Duodenal mucosa (tissue), 2 donors: Measurements from ENCODE around the gene TBCE.
"Not testable (repeated sequence)": the region's sequence is repeated elsewhere in the genome, so short reads cannot be mapped to it uniquely, and the experiment has no call there.

ENCODE experiments used
- H3K27ac ChIP-seq: one replicate; pipeline ENCODE4 v1.7.0; 2013; ENCODE audit warnings: low read depth, low read length
- H3K27me3 ChIP-seq, 2 donors: one replicate each; pipeline ENCODE4 v1.7.0; 2013; ENCODE audit warnings: low read length in 2 of 2, control low read depth in 1 of 2; ENCODE audit not compliant: insufficient read depth in 2 of 2, control insufficient read depth in 1 of 2
- H3K36me3 ChIP-seq, 2 donors: one replicate each; pipeline ENCODE4 v1.7.0; 2013; ENCODE audit warnings: low read length in 2 of 2, control low read depth in 1 of 2; ENCODE audit not compliant: insufficient read depth in 2 of 2, control insufficient read depth in 1 of 2
- H3K4me1 ChIP-seq, 2 donors: one replicate each; pipeline ENCODE4 v1.7.0; 2013; ENCODE audit warnings: low read length in 2 of 2, control low read depth in 1 of 2; ENCODE audit not compliant: insufficient read depth in 2 of 2, control insufficient read depth in 1 of 2
- H3K4me3 ChIP-seq, 2 donors: one replicate each; pipeline ENCODE4 v1.7.0; 2013; ENCODE audit warnings: low read length in 2 of 2, low read depth in 1 of 2
- H3K9ac ChIP-seq, 2 donors: one replicate each; pipeline ENCODE4 v1.7.0; 2013; ENCODE audit warnings: low read length in 2 of 2, low read depth in 1 of 2
- H3K9me3 ChIP-seq, 2 donors: one replicate each; pipeline ENCODE4 v1.7.0; 2013; ENCODE audit warnings: low read length in 2 of 2, control low read depth in 1 of 2; ENCODE audit not compliant: control insufficient read depth in 1 of 2

Gene TBCE

DNA sequence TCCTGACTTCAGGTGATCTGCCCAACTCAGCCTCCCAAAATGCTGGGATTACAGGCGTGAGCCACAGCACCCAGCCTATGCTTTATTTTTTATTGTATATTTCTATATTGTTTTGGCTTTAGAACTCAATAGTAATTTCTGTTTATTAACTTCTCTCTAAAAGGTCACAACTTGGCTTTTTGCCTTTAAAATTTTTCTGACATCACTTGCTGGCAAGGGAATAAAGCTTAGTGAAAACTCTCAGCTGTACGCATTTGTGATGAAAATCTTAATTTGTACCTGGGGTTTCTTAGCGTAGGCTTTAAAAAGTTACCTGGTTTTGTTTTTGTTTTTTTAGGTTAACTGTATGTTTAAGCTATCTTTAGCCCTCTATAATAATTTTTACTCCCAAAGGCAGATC lies 100.8 kb downstream of the TBCE start:
- Histone ChIP-seq H3K9me3 (no peaks in the 10 kb centered on the region), H3K4me3 (no peak overlapping the region), H3K9ac (no peak overlapping the region), H3K4me1 (no peaks in the 10 kb centered on the region), H3K27ac (no peak overlapping the region), H3K27me3 (no peaks in the 10 kb centered on the region), H3K36me3 (peaks cover 3 to 10% of the 10 kb centered on the region in 2 donors)

DNA sequence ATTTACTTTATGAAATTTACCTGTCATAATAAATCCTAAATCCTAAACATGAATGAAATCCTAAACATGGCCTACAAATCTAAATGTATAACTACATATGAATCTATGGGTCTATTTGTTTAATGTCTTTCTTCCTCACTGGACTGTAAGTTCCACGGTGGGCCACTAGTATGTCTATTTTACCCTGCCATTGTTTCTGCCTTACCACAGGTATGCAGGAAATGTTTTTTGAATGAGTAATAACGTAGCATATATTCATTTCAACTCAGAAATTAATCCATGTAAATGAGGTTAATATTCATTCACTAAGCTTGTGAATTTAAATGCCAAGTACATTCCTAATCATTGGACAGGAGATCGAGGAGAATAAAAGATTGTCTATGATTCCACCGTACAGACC lies 101.7 kb downstream of the TBCE start:
- H3K36me3 ChIP-seq: peaks cover 3 to 10% of the 10 kb centered on the region in 2 donors

DNA sequence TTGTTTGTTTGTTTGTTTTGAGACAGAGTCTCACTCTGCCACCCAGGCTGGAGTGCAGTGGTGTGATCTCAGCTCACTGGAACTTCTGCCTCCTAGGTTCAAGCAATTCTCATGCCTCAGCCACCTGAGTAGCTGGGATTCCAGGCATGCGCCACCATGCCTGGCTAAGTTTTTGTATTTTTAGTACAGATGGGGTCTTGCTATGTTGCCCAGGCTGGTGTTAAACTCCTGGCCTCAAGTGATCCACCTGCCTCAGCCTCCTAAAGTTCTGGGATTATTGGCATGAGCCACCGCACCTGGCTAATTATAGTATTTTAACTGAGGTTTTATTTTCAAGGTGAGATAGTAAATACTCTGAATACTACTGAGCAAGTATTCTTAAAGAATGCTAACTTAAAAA lies 102.7 kb downstream of the TBCE start:
- not testable (repeated sequence) for H3K27me3 ChIP-seq, H3K4me1 ChIP-seq, H3K9ac ChIP-seq, H3K9me3 ChIP-seq, H3K27ac ChIP-seq, H3K4me3 ChIP-seq
- H3K36me3 ChIP-seq: peaks cover 3 to 10% of the 10 kb centered on the region in 2 donors

More for the DNA sequence above, 101.7 kb downstream of the TBCE start:
- H3K4me1 ChIP-seq: no peaks in the 10 kb centered on the region
- H3K4me3 ChIP-seq: no peak overlapping the region
- no peaks in the 10 kb centered on the region for H3K27me3 ChIP-seq
- no peak overlapping the region for H3K27ac ChIP-seq
- H3K9ac ChIP-seq: no peak overlapping the region
- H3K9me3 ChIP-seq: no peaks in the 10 kb centered on the region

DNA sequence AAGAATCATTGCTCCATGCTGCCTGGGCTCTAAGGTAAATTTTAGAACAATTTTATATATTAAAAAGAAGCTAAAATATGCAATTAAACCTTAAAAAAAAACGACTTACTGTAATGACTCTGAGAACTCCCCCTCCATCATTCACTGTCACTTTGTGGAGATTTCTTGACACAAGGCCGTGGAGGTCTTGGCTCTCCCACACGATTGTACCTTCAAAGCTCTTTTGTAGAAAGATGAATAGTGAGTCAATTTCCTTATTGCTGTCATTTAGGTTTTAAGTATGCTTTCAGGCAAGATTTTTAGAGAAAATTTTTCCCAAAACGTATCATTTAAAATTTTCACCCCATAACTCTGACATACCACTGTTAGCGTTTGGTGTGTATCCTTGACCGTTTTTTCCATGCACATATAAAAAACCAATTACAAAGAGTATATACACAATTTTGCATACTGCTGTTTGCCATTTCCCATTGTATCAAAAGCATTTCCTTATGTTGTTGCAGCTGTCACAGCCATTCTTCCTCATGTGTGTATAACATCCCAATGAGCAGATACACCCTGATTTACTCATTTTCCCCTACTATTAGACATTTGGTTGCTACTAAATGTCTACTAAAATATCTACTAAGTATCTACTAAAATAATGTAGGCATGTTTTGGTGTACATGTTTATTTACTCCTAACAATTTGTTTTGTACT lies 103.7 kb downstream of the TBCE start:
- peaks cover 0 to 14% of the 10 kb centered on the region in 2 donors for H3K36me3 ChIP-seq
- H3K4me3 ChIP-seq: no peak overlapping the region
- no peaks in the 10 kb centered on the region for H3K9me3 ChIP-seq
- no peaks in the 10 kb centered on the region for H3K4me1 ChIP-seq
- H3K27ac ChIP-seq: no peak overlapping the region
- H3K9ac ChIP-seq: no peak overlapping the region
- no peaks in the 10 kb centered on the region for H3K27me3 ChIP-seq

DNA sequence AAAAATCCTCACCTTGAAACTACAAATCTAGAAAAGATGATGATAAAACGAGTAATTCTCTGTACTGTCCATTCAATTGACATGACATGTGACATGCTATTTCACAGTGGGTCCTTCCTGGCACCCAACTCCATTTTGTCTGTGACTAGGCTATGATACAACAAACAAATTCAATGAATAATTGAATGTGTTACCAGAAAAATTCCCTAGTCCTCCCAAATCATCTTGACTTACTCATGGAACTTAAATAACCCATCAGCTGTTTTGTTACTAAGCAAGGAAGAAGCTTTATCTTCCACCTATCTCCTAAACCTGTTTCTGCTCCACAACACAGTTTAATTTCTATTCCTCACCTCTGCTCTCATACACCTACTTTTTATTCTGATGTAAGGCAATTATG lies 106.6 kb downstream of the TBCE start:
- Histone ChIP-seq H3K9me3 (no peaks in the 10 kb centered on the region), H3K4me3 (no peak overlapping the region), H3K9ac (no peak overlapping the region), H3K36me3 (peaks cover 6 to 16% of the 10 kb centered on the region in 2 donors), H3K4me1 (no peaks in the 10 kb centered on the region), H3K27me3 (no peaks in the 10 kb centered on the region), H3K27ac (no peak overlapping the region)

DNA sequence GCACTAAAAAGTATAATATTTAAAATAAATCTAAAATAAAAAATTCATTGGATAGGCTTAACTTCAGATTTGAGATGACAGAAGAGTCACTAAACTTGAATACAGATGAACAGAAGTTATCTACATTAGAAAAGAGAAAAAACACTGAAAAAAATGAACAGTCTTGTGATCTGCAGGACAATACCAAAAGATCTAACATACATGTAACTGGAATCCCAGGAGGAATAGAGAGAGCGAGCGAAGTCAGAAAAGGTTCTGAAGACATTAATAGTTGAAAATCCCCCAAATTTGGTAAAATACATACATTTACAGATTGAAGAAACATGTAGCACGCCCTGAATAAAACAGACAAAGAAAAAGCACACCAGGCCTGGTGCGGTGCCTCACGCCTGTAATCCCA lies 115.9 kb downstream of the TBCE start:
- no peak overlapping the region for H3K4me3 ChIP-seq
- H3K36me3 ChIP-seq: peaks cover 15 to 42% of the 10 kb centered on the region in 2 donors
- H3K9me3 ChIP-seq: no peaks in the 10 kb centered on the region

DNA sequence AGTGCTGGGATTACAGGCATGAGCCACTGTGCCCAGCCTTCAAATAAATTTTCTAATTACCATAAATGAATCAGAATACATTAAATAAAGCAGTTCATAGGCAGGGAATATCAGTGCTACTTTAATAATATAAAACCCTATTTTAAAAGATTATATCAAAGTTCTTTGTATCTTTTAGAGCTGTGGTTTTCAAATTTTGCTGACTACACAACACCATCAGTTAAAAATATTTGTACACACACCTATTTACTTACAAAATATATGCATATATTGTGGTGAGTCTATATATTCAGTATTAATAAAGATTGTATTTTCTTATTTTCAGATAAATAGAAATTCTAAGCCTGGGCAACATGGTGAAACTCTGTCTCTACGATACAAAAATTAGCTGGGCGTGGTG lies 118.3 kb downstream of the TBCE start:
- Histone ChIP-seq H3K36me3 (peaks cover 2 to 34% of the 10 kb centered on the region in 2 donors), H3K27ac (no peak overlapping the region), H3K27me3 (no peaks in the 10 kb centered on the region), H3K9me3 (no peaks in the 10 kb centered on the region), H3K4me3 (no peak overlapping the region), H3K9ac (no peak overlapping the region), H3K4me1 (no peaks in the 10 kb centered on the region)

More for the DNA sequence above, 115.9 kb downstream of the TBCE start:
- H3K4me1 ChIP-seq: no peaks in the 10 kb centered on the region
- no peaks in the 10 kb centered on the region for H3K27me3 ChIP-seq
- H3K9ac ChIP-seq: no peak overlapping the region
- H3K27ac ChIP-seq: no peak overlapping the region

DNA sequence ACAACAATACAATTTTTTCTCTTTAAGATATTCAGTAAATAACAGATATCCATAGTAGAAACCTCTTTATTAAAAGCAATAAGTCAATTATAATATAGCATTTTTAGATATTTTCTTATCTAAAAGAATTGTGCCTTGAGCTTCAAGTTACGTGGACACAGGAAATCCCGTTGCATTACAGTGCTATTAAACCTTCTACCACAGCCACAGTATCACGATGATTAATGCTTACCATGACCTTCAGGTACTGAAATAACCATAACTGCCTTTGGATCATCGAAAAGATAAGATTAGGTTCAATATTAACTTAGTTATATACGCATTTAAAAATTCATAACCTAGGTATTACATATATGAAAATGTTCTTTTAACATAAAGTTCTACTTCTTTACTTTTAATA lies 119.1 kb downstream of the TBCE start:
- Histone ChIP-seq H3K9ac (no peak overlapping the region), H3K27me3 (no peaks in the 10 kb centered on the region), H3K36me3 (peaks cover 2 to 31% of the 10 kb centered on the region in 2 donors), H3K27ac (no peak overlapping the region), H3K4me1 (no peaks in the 10 kb centered on the region), H3K9me3 (no peaks in the 10 kb centered on the region), H3K4me3 (no peak overlapping the region)

DNA sequence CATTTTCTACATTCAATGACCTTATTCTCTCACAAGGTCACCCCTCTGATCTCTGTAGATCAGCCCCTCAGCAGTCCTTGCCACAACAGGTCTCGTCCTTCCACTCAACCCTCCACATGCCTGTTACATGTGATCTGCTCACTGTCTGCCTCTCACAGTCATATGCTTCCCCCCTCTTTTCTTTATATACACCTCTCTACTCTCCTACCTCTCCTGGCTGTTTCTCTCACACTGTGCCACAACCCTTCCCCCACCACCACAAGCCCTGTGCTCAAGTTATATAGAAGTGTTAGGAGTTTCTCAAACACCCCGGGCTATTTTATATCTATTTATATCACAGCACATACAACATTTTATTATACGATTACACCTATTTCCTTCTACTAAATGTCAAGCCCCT lies 124.4 kb downstream of the TBCE start:
- Histone ChIP-seq H3K27me3 (no peaks in the 10 kb centered on the region), H3K9ac (no peak overlapping the region), H3K4me1 (no peaks in the 10 kb centered on the region), H3K9me3 (no peaks in the 10 kb centered on the region), H3K4me3 (no peak overlapping the region), H3K36me3 (peaks cover 11 to 35% of the 10 kb centered on the region in 2 donors), H3K27ac (no peak overlapping the region)

DNA sequence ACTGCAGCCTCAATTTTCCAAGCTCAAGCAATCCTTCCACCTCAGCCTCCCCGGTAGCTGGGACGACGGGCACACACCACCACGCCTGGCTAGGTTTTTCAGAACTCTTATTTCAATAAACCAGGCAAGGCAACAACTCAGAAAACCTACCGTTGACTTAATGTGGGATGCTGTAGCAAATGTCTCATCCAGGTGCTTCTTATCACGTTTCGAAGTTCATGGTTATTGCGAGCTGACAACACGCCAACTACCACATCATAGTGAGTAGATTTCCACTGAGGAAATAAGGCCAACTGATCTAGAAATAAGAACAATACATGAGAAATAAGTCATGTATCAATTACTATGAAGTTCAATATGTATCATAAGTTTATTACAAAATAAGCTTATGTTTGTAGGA lies 127.3 kb downstream of the TBCE start:
- no peak overlapping the region for H3K27ac ChIP-seq
- H3K9ac ChIP-seq: no peak overlapping the region
- peaks cover 11 to 28% of the 10 kb centered on the region in 2 donors for H3K36me3 ChIP-seq
- no peaks in the 10 kb centered on the region for H3K27me3 ChIP-seq
- H3K4me1 ChIP-seq: no peaks in the 10 kb centered on the region
- no peaks in the 10 kb centered on the region for H3K9me3 ChIP-seq
- no peak overlapping the region for H3K4me3 ChIP-seq
